Large intestine (tissue), 3 donors: ENCODE measurements around the gene SAMD4A. TPM values are rescaled to one million over a fixed set of nuclear protein-coding genes. Genes with fewer than 3 reads are reported as not detected.
A peak's percentile ranks its signal among the peaks of the same experiment; 100 is the strongest.

Source experiments
- DNase-seq, 2 donors: peaks; one replicate each; pipeline versions ENCODE4 v3.0.0 to v3.0.0-alpha.2; 2013
- H3K27ac ChIP-seq: one replicate; pipeline ENCODE4 v1.5.1; 2013; ENCODE audit warnings: low read length
- H3K27me3 ChIP-seq: 2 replicates; pipeline ENCODE4 v1.6.1; 2013; ENCODE audit warnings: low read length; ENCODE audit not compliant: control insufficient read depth, insufficient read depth
- H3K36me3 ChIP-seq: 2 replicates; pipeline ENCODE4 v1.6.1; 2013; ENCODE audit warnings: low read length; ENCODE audit not compliant: control insufficient read depth, insufficient read depth
- H3K4me1 ChIP-seq: one replicate; pipeline ENCODE4 v1.6.1; 2013; ENCODE audit warnings: low read length; ENCODE audit not compliant: control insufficient read depth, insufficient read depth
- H3K4me3 ChIP-seq: one replicate; pipeline ENCODE4 v1.5.1; 2013; ENCODE audit warnings: low read length
- H3K9me3 ChIP-seq: one replicate; pipeline ENCODE4 v1.6.1; 2013; ENCODE audit warnings: mild to moderate bottlenecking, low read depth, low read length, moderate library complexity; ENCODE audit not compliant: control insufficient read depth
- WGBS: methylation state at CpG from one replicate; pipeline ENCODE4 v1.1.5; 2013; ENCODE audit warnings: low lambda C conversion rate; ENCODE audit not compliant: insufficient coverage; 5-methylcytosine and 5-hydroxymethylcytosine counted together
- polyA plus RNA-seq: library from polyadenylated mRNA; unstranded; fragments of 120-200 nt; gene quantifications from one replicate; pipeline ENCODE4 v1.2.1, GENCODE V29; 2013

Gene SAMD4A
- polyA plus RNA-seq, 1 donor, result 17.7 TPM

DNA sequence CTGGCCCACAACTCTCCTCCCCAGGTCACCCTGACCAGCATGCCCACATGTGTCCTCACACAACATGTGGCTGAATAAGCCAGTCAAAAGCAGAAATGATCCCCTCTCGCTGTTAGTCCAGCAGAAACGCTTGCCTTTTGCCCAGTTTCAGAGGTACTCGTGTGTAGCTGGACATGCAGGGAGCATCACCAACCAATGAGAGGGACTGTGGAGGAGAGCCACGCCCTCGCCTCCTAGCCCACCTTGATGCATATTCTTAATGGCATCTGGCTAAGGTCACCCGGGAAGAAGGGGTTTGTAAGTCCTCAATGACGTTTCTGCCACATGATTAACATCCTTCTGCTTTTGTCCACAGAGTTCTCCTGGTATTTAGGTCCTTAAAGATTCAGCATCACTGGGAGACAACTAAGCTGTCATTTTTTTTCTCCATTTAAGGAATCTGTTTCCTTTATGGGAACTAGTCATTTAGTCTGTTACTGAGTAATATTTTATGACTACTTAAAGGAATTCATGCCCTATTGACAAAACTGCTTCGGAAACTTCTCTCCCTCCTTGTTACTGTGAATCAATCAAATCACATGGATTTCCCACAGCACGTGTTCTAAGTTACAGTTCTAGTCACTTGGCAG is 201.7 kb downstream of the SAMD4A start:
- Histone ChIP-seq H3K27ac (no peak overlapping the region), H3K4me1 (peaks cover 17% of the 10 kb centered on the region), H3K9me3 (no peaks in the 10 kb centered on the region), H3K36me3 (peaks cover 38% of the 10 kb centered on the region), H3K4me3 (no peak overlapping the region), H3K27me3 (no peaks in the 10 kb centered on the region)
- no peak for DNase-seq
- WGBS, result no CpG with 5 or more reads among the region's 9 CpGs

DNA sequence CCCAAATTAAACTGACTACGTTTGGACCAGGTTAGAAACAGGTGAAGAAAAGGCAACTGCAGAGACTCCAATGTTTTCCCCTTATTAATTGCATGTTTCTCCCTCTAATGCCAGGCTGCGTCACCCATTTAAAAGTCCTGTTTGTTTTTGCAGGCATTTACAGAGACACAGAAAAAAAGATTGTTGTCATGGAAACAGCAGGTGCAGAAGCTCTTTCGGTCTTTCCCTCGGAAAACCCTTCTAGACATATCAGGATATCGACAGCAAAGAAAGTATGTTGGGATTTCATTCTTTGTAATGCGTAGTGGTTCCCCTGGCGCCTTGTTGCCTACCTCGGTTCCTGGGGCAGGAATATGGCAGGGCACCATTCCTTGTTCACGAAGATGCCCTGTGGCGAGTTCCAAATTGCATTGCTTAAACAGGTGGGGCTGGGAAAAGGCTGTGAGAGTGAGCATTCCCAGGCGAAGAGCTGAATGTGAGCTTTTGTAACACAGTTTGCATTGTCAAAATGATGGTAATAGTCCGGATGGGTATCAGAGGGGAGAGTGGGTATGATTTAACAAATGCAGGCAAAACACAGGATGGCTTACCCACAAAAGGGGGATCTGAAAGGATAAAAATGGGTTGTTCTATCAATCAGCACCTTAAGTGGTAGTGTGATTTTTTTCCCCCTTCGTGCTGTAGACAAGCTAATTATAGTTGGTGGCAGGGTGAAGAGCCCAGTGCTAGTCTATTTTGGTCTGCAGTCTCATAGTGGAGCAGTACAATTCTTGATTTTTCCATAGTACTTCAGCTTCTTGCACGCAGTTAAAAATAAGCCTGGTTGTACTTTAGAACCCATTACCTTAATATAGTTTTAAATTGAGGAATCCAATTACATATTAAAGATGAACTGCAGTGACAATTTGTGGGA is 203.3 kb downstream of the SAMD4A start:
- Histone ChIP-seq H3K9me3 (no peaks in the 10 kb centered on the region), H3K4me1 (peaks cover 25% of the 10 kb centered on the region), H3K27me3 (no peaks in the 10 kb centered on the region), H3K36me3 (peaks cover 29% of the 10 kb centered on the region), H3K4me3 (no peak overlapping the region), H3K27ac (no peak overlapping the region)
- no peak for DNase-seq
- WGBS, result 100% methylated on average over 1 of the region's 14 CpGs

DNA sequence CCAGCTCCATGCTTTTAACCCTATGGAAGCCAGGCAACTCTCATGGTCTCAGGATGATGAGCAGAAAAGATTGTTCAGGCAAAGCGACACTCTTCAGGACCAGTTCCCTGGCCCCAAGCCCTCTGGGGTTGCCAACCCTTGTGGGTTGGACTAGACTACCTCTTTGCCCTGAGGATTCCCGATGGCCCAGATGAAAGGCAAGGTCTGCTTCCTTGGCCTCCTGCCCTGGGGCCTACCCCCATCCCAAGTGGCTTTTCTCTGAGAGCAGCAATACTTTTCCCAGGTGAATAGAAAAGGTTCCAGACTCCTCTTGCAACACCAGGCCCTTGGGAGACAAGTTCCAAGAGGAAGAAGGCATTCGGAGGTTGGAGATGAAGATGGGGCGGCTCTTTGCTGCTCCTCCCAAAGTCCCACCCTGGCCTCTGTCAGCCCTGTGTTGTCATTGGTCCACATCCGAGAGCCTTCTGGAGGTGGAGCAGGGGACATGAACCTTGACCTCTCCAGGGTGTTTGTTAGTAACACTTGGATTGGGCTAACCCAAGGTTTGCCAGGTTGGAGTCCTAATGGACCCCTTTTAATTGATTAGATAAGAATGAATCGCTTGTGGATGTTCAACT is 204.6 kb downstream of the SAMD4A start:
- Histone ChIP-seq H3K4me1 (peaks cover 25% of the 10 kb centered on the region), H3K27ac (no peak overlapping the region), H3K36me3 (peaks cover 28% of the 10 kb centered on the region), H3K9me3 (no peaks in the 10 kb centered on the region), H3K4me3 (no peak overlapping the region), H3K27me3 (no peaks in the 10 kb centered on the region)
- DNase-seq, result no peak
- 67% methylated on average over 1 of the region's 6 CpGs for WGBS

DNA sequence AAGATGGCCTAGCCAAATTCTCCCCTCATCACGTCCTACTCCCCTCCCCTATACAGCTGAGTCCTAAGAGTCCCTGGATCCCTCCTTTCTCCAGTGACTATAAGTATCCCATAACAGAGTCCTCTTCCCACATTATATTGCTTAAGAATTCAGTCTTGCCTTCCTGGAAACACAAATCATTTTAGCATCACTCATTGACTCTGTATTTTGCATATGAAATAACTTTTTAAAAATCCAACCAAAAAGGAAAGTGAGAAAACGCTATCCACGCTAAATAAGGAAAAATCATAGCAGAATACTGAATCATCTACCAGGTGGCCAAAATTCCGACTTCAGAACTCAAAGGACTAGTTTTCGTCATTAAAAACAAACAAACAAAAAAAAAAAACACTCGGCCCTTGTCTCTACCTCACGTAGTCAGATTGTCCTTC is 205.5 kb downstream of the SAMD4A start:
- 98% methylated on average over 6 of the region's 7 CpGs for WGBS
- DNase-seq, result no peak
- H3K4me1 ChIP-seq, result peaks cover 25% of the 10 kb centered on the region
- no peaks in the 10 kb centered on the region for H3K9me3 ChIP-seq
- peaks cover 25% of the 10 kb centered on the region for H3K36me3 ChIP-seq
- H3K4me3 ChIP-seq, result no peak overlapping the region
- H3K27ac ChIP-seq, result peak overlapping the region; percentile 89
- no peaks in the 10 kb centered on the region for H3K27me3 ChIP-seq

DNA sequence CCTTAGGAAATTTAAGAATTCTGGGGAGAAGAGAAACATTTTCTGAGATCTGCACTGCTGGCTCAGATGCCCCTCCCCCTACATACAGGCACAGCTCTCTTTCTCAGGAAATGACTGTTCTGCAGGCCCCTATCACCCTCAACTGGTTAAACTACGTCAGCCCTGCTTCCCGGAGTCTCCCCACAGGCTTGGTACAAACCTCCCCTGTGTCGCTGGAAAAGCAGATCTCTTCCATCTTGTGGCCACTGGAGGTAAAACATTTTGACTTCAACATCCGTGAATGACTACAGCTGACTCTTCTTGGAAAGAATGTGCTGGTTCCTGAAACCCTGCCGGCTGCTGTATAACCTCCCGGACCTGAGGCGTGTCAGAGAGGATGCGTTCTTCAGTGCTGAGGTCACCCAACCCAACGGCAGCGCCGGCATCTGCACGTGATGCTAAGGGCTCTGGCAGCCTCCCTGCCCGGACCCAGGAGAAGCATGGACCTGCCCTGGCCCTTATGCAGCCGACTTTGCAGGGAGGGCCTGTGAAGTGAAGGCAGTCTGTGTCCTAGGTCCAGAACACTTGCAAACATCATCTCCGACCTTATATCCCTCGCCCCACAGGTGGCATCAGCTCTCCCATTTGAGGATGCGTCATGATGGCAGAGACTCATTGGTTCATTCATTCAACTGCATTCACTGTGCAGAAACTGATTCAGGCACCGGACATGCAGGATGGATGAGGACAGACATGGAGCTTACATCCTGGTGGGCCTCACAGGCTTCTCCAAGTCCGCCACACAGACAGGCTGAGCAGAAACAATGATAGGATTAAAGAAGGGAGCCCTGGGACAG is 206.5 kb downstream of the SAMD4A start:
- Histone ChIP-seq H3K4me3 (no peak overlapping the region), H3K9me3 (no peaks in the 10 kb centered on the region), H3K27me3 (no peaks in the 10 kb centered on the region), H3K36me3 (peaks cover 26% of the 10 kb centered on the region), H3K27ac (peak overlapping the region; percentile 89), H3K4me1 (peaks cover 23% of the 10 kb centered on the region)
- peak; percentile 96 to 97 for DNase-seq
- no CpG with 5 or more reads among the region's 19 CpGs for WGBS

DNA sequence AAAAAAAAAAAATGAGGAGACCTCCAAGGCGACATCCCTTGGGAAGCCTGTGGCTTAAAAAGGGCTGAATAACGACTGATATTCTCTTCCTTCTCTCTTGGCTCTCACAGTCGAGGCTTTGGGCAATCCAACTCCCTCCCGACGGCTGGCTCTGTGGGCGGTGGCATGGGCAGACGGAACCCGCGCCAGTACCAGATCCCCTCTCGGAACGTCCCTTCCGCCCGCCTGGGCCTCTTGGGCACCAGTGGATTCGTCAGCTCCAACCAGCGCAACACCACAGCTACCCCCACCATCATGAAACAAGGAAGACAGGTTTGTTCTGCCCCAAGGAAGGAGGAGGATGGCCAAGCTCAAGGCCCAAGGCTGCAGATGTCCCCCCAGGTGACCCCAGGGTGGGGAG is 207.9 kb downstream of the SAMD4A start:
- no peak for DNase-seq
- Histone ChIP-seq H3K27me3 (no peaks in the 10 kb centered on the region), H3K4me1 (peaks cover 16% of the 10 kb centered on the region), H3K36me3 (peaks cover 33% of the 10 kb centered on the region), H3K9me3 (no peaks in the 10 kb centered on the region), H3K4me3 (no peak overlapping the region), H3K27ac (no peak overlapping the region)
- no CpG with 5 or more reads among the region's 15 CpGs for WGBS

DNA sequence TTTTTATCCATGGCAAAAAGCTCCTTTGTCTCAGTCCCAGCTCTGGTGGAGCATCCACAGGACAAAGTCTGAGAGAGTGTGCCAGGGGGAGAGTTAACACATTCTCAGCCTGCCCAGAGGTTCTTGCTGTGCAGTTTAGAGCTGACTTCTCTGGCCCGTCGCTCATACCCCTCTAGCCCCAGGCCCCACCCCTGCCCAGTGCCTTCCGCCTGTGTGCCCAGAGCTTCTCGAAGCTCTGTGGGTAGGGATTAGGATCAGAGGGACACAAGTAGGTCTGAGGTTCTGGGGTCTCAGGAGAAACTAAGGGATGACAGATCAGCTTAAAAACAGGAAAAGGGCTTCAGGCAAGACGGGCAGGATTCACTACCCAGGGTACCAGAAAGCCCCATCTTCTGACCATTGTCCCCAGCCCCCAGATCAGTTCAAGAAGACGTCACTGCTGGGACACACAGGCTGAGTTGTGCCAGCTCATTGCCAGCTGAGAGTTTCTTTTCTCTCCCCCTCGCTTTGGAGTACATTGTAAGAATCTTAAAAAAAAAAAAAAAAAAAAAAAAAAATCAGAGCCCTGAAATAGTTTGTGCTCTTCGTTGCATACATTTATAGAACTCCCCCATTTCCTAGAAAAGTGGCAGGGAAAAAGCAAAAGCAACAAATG is 208.7 kb downstream of the SAMD4A start:
- H3K27ac ChIP-seq, result no peak overlapping the region
- no CpG with 5 or more reads among the region's 8 CpGs for WGBS
- H3K36me3 ChIP-seq, result peaks cover 37% of the 10 kb centered on the region

DNA sequence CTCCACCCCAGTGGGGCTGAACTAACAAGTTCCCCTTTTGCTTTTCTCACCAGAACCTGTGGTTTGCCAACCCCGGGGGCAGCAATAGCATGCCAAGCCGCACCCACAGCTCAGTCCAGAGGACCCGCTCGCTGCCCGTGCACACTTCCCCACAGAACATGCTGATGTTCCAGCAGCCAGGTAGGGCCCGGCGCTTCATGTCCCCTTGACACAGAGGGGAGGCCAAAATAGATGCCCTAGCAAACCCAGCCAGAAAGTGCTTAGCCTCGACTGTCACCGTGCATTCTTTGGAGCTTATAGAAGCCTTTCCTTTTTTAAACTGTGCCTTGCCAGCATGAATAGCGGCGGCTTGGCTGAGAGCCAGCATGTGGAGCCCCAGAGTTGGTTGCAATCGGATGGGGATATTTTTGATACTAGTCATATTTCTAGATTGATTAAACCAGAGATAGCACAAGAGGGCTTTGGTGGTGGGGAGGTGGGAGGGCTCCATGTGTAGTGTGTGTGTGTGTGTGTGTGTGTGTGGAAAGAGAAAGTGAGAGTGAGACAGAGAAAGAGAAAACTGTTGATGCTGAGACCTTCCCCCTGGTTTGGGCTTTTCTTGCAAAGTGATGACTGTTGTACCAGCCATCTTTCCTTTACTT is 209.6 kb downstream of the SAMD4A start:
- Histone ChIP-seq H3K9me3 (no peaks in the 10 kb centered on the region), H3K27ac (no peak overlapping the region), H3K4me1 (peaks cover 16% of the 10 kb centered on the region), H3K27me3 (no peaks in the 10 kb centered on the region), H3K36me3 (peaks cover 40% of the 10 kb centered on the region), H3K4me3 (no peak overlapping the region)
- WGBS, result no CpG with 5 or more reads among the region's 12 CpGs
- DNase-seq, result no peak

More for the DNA sequence above, 208.7 kb downstream of the SAMD4A start:
- no peaks in the 10 kb centered on the region for H3K9me3 ChIP-seq
- H3K4me1 ChIP-seq, result peaks cover 16% of the 10 kb centered on the region
- no peak for DNase-seq
- H3K4me3 ChIP-seq, result no peak overlapping the region
- no peaks in the 10 kb centered on the region for H3K27me3 ChIP-seq

DNA sequence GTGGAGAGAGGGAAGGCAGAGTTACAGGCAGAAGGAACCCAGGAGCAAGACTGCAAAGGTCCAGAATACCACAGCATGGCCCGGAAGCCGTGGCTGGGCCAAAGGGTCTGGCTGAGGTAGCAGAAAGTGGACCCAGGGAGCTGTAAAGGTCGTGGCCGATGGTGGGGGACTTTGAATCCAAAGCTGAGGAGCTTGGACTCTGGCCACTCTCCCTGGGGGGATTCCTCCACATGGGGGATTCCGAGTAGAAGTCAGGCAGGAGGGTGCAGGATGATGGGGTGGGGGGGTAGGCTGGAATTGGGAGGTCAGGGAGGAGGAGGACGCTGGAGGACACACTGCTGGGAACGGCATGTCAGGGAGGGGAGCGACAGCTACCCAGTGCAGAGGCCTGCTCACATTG is 210.5 kb downstream of the SAMD4A start:
- no peak overlapping the region for H3K27ac ChIP-seq
- no peak for DNase-seq
- peaks cover 17% of the 10 kb centered on the region for H3K4me1 ChIP-seq
- H3K9me3 ChIP-seq, result no peaks in the 10 kb centered on the region
- peaks cover 39% of the 10 kb centered on the region for H3K36me3 ChIP-seq
- H3K4me3 ChIP-seq, result no peak overlapping the region
- H3K27me3 ChIP-seq, result no peaks in the 10 kb centered on the region
- WGBS, result no CpG with 5 or more reads among the region's 8 CpGs
